Common myeloid progenitor, CD34-positive (primary cell): Measurements from ENCODE around the gene TMPRSS5.
A peak's percentile ranks its signal among the peaks of the same experiment; 100 is the strongest.

Source experiments
- CTCF ChIA-PET: fragments of 350-600 bp; sonication (Branson Sonifier 250); formaldehyde crosslinking; loops from one replicate; lab custom pipeline; 2021; ENCODE audit warnings: antibody characterized with exemption; lab: Charles Lee
- POLR2A ChIA-PET: fragments of 350-600 bp; sonication (Branson Sonifier 250); formaldehyde crosslinking; loops from one replicate; lab custom pipeline; 2021; ENCODE audit warnings: antibody characterized with exemption; lab: Charles Lee
- DNase-seq, 3 donors: peaks; one replicate each; pipeline versions ENCODE4 v3.0.0 to v3.0.0-alpha.2; 2013
- H3K27ac ChIP-seq, 2 experiments: 1 replicate in 1 of 2; 2 replicates in 1 of 2; pipeline ENCODE4 v1.7.0; 2013; ENCODE audit warnings: inconsistent platforms in 2 of 2, low read length in 2 of 2, mild to moderate bottlenecking in 2 of 2, low read depth in 1 of 2, moderate library complexity in 1 of 2; ENCODE audit not compliant: severe bottlenecking in 2 of 2, insufficient read depth in 1 of 2, poor library complexity in 1 of 2
- H3K27me3 ChIP-seq, 5 experiments: replicated peaks in 2 of 5; 1 replicate in 3 of 5; 2 replicates in 2 of 5; pipeline versions ENCODE4 v1.6.1 to v1.7.0; 2013; ENCODE audit warnings: low read length in 4 of 5, mild to moderate bottlenecking in 2 of 5, moderate library complexity in 2 of 5, inconsistent platforms in 1 of 5; ENCODE audit not compliant: insufficient read depth in 5 of 5, control insufficient read depth in 4 of 5
- H3K36me3 ChIP-seq, 4 experiments: 1 replicate in 2 of 4; 2 replicates in 2 of 4; pipeline versions ENCODE4 v1.6.1 to v1.7.0; 2013; ENCODE audit warnings: low read length in 3 of 4, control low read depth in 1 of 4, mild to moderate bottlenecking in 1 of 4; ENCODE audit not compliant: control insufficient read depth in 4 of 4, insufficient read depth in 4 of 4
- H3K4me1 ChIP-seq, 4 experiments: 1 replicate in 3 of 4; 2 replicates in 1 of 4; pipeline versions ENCODE4 v1.6.1 to v1.7.1; 2013; ENCODE audit warnings: low read length in 3 of 4, mild to moderate bottlenecking in 3 of 4, control low read depth in 1 of 4, inconsistent platforms in 1 of 4, moderate library complexity in 1 of 4; ENCODE audit not compliant: control insufficient read depth in 4 of 4, insufficient read depth in 4 of 4; ENCODE audit errors: control extremely low read depth in 1 of 4
- H3K4me3 ChIP-seq, 7 experiments: 1 replicate in 4 of 7; 2 replicates in 3 of 7; pipeline versions ENCODE4 v1.5.1 to v1.7.0; 2013; ENCODE audit warnings: mild to moderate bottlenecking in 7 of 7, low read length in 6 of 7, moderate library complexity in 6 of 7, inconsistent platforms in 2 of 7, low read depth in 2 of 7, control low read depth in 1 of 7; ENCODE audit not compliant: insufficient read depth in 4 of 7, control insufficient read depth in 1 of 7; ENCODE audit errors: extremely low read depth in 1 of 7
- H3K9me3 ChIP-seq, 5 experiments: 1 replicate in 4 of 5; 2 replicates in 1 of 5; pipeline versions ENCODE4 v1.6.1 to v1.7.1; 2013; ENCODE audit warnings: low read length in 4 of 5, mild to moderate bottlenecking in 2 of 5, inconsistent platforms in 1 of 5, low read depth in 1 of 5, moderate library complexity in 1 of 5; ENCODE audit not compliant: control insufficient read depth in 4 of 5, insufficient read depth in 2 of 5; ENCODE audit errors: control extremely low read depth in 1 of 5
- WGBS: methylation state at CpG from one replicate; pipeline ENCODE4 v1.1.5; 2013; ENCODE audit not compliant: insufficient coverage; 5-methylcytosine and 5-hydroxymethylcytosine counted together

The TMPRSS5 gene

GRCh38 chr11:113698515-113698914 is 7.6 kb downstream of the TMPRSS5 start:
- ChIA-PET CTCF (no interaction called here), POLR2A (no interaction called here)
- Histone ChIP-seq H3K27ac (no peak overlapping the region), H3K4me3 (no peak overlapping the region), H3K36me3 (no peaks in the 10 kb centered on the region), H3K27me3 (no peaks in the 10 kb centered on the region), H3K9me3 (peaks cover 0 to 2% (median 0%) of the 10 kb centered on the region in 5 experiments), H3K4me1 (no peaks in the 10 kb centered on the region)
- DNase-seq: no peak
- WGBS: 84% methylated on average over 2 of the region's 3 CpGs

- Histone ChIP-seq H3K9me3 (peaks cover 0 to 2% (median 0%) of the 10 kb centered on the region in 5 experiments), H3K27ac (no peak overlapping the region), H3K4me1 (no peaks in the 10 kb centered on the region), H3K36me3 (no peaks in the 10 kb centered on the region), H3K27me3 (no peaks in the 10 kb centered on the region), H3K4me3 (no peak overlapping the region)
- no peak for DNase-seq
- WGBS: 79% methylated on average over 3 of the region's 7 CpGs
- ChIA-PET CTCF (no interaction called here), POLR2A (no interaction called here)
Measured at GRCh38 chr11:113697756-113698407, 8.2 kb downstream of the TMPRSS5 start.

- WGBS: 100% methylated on average over 4 of the region's 5 CpGs
Measured at GRCh38 chr11:113697111-113697510, 9.0 kb downstream of the TMPRSS5 start.

GRCh38 chr11:113695207-113695606 is 10.9 kb downstream of the TMPRSS5 start:
- Histone ChIP-seq H3K4me1 (no peaks in the 10 kb centered on the region), H3K27ac (no peak overlapping the region), H3K9me3 (no peaks in the 10 kb centered on the region), H3K4me3 (no peak overlapping the region), H3K27me3 (no peaks in the 10 kb centered on the region), H3K36me3 (no peaks in the 10 kb centered on the region)
- CTCF ChIA-PET: no interaction called here
- WGBS: 100% methylated on average over 2 of the region's 4 CpGs
- no peak for DNase-seq
- POLR2A ChIA-PET: no interaction called here

More at GRCh38 chr11:113697111-113697510, 9.0 kb downstream of the TMPRSS5 start:
- H3K4me1 ChIP-seq: no peaks in the 10 kb centered on the region
- CTCF ChIA-PET: no interaction called here
- no peak for DNase-seq
- POLR2A ChIA-PET: no interaction called here
- no peaks in the 10 kb centered on the region for H3K9me3 ChIP-seq
- H3K27me3 ChIP-seq: no peaks in the 10 kb centered on the region
- H3K27ac ChIP-seq: no peak overlapping the region
- no peak overlapping the region for H3K4me3 ChIP-seq
- no peaks in the 10 kb centered on the region for H3K36me3 ChIP-seq

GRCh38 chr11:113694390-113694789 is 11.7 kb downstream of the TMPRSS5 start:
- DNase-seq: no peak
- WGBS: 100% methylated on average over 7 of the region's 12 CpGs
- no peaks in the 10 kb centered on the region for H3K27me3 ChIP-seq
- no peaks in the 10 kb centered on the region for H3K9me3 ChIP-seq
- no peaks in the 10 kb centered on the region for H3K4me1 ChIP-seq
- H3K36me3 ChIP-seq: no peaks in the 10 kb centered on the region
- ChIA-PET CTCF (no interaction called here), POLR2A (no interaction called here)
- H3K4me3 ChIP-seq: no peak overlapping the region
- H3K27ac ChIP-seq: no peak overlapping the region

- Histone ChIP-seq H3K27me3 (no peaks in the 10 kb centered on the region), H3K4me3 (no peak overlapping the region), H3K4me1 (no peaks in the 10 kb centered on the region), H3K27ac (no peak overlapping the region), H3K36me3 (no peaks in the 10 kb centered on the region), H3K9me3 (no peaks in the 10 kb centered on the region)
- POLR2A ChIA-PET: no interaction called here
- DNase-seq: no peak
- CTCF ChIA-PET: no interaction called here
- WGBS: 100% methylated on average over 2 of the region's 13 CpGs
Measured at GRCh38 chr11:113693030-113693429, 13.1 kb downstream of the TMPRSS5 start.

GRCh38 chr11:113690619-113691569 is 15.2 kb downstream of the TMPRSS5 start:
- 86% methylated on average over 11 of the region's 15 CpGs for WGBS
- ChIA-PET CTCF (no interaction called here), POLR2A (no interaction called here)
- H3K27ac ChIP-seq: no peak overlapping the region
- H3K27me3 ChIP-seq: no peaks in the 10 kb centered on the region
- no peaks in the 10 kb centered on the region for H3K36me3 ChIP-seq
- no peak overlapping the region for H3K4me3 ChIP-seq
- no peaks in the 10 kb centered on the region for H3K9me3 ChIP-seq
- H3K4me1 ChIP-seq: no peaks in the 10 kb centered on the region
- DNase-seq: peak; percentile 10 to 23 (median 11)
